DMS153 (cell line): Measurements from ENCODE around the gene TEAD1.

ENCODE experiments used
- DNase-seq: peaks from one replicate; lab custom pipeline; 2025; lab: John Stamatoyannopoulos, UW

The TEAD1 gene

DNA sequence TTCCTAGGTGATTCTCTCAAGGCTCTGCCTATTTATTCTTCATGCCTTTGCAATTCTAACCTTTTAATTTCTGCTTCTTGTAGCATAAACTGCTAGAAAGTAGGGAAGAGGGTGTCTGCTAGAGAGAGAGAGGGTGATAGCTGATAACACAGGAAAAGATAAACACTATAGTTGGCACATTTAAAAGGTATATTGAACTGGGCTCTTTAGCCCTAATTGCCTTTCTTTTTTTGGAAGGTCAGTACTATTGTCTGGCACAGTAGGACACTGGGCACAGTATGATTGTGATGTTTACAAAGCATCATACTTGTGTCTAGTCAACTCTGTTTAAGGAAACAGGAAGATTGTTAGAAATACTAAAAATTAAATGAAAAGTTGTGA lies 33.3 kb downstream of the TEAD1 start:
- DNase-seq, result no peak

DNA sequence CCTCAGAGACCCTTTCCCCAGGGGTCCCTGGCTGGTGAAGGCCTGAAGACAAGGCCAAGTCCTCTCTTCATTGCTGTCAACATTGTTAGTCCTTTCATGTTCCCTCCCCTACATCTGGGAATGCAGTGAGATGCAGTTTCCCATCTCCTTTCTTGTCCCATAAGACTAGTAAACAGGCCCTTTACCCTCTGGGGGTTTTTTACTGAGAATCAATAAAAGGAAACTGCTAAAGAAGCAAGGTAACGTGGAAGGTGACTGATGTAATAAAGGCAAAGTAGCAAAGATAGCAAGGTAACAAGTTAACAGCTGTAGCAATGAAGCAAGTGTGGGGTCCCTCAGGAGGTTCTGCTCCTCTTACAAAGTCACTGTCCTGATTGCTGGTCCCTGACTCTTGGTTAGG lies 37.3 kb downstream of the TEAD1 start:
- no peak for DNase-seq

GRCh38 chr11:12712132-12712531 lies 37.9 kb downstream of the TEAD1 start:
- no peak for DNase-seq

DNA sequence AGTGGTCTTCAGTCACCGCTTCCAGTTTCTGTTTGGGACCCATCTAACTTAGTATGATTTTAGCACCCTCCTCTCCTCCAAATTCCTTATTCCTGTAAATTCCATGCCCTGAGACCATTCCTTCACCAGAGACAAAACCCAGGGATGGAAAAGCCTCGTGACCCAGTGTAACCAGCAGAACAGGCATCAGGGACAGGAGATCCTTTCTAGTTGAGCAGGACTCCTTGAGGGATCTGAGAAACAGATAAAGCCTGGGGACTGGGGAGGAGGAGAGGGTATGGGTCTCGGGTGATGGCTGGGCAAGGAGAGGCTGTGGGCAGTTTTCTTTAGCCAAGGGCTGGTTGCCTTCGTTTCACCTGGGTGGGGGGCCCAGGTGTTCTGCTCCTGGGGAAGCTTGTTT lies 40.9 kb downstream of the TEAD1 start:
- DNase-seq, result no peak

- DNase-seq, result no peak
Observed at GRCh38 chr11:12715941-12716340, 41.7 kb downstream of the TEAD1 start.

- no peak for DNase-seq
Observed at GRCh38 chr11:12716816-12717215, 42.6 kb downstream of the TEAD1 start.

DNA sequence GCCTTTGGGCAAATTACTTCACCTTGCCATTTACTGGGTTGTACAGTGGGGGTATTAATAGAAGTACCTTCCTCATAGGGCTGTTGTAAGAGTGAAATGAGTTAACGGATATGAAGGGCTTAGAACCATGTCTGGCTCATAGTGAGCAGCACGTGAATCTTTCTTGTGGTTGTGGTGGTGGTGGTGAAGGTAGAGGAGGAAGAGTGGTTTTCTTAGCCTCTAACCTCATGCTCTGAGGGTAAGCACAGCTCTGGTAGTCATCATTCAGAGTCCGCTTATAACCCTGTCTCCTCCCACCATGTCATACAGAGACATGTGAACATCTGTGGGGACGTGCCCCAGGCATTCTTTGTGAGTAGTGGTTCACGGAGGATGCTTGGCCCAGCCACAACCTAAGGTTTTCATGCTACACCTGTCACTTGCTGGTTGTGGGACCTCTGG lies 43.6 kb downstream of the TEAD1 start:
- no peak for DNase-seq

DNA sequence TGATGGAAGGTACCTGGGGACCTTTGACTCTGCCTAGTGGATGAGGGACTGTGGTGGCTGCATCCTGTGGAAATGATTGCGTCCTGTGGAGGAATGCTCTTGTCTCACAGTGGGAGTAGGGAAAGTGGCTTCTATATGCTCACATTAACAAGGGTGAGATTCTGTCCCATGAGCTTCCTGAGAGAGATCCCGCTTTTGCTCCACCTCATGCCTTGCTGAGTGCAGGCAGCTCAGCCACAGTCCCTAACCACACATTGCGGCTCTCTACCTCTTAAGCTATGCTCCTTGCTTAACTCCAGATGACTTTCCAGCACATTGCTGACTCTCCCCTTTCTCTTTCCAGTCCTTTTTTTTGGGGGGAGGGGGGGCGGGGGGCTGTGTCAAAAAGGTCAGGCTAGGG lies 45.0 kb downstream of the TEAD1 start:
- DNase-seq, result no peak

DNA sequence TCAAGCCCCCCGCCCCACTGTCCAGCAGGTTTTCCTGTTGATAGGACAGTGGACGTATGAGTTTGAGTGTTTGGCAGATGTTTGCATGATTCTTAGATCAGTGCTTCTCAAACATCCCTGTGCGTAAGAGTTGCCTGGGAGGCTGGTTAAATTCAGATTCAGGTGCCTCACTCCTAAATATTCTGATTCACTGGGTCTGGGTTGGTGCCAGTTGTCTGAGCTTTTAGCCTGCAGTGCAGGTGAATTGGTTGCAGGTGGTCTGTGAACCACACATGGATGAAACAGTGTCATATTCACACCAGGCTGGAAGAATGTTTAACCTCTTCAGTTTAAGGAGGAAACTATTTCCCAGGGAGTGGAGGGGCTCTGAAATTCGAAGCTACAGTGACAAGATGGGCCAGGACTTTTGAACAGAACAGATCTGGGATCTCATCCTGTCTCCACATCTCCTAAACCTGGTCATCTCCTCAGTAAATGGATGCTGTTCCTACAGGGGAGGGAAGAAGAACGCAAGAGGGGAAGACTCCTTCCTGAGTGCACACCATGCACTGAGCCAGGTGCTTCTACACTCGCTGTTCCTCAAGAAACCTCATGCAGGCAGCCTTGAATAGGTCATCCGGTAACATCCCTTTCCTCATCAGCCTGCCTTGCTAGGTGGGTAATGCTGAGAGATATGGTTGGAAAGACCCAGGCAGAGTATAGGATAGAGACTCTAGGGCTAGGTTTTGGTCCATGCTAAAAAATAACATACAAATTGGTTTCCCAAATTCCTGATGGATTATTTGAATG lies 47.8 kb downstream of the TEAD1 start:
- DNase-seq, result no peak

DNA sequence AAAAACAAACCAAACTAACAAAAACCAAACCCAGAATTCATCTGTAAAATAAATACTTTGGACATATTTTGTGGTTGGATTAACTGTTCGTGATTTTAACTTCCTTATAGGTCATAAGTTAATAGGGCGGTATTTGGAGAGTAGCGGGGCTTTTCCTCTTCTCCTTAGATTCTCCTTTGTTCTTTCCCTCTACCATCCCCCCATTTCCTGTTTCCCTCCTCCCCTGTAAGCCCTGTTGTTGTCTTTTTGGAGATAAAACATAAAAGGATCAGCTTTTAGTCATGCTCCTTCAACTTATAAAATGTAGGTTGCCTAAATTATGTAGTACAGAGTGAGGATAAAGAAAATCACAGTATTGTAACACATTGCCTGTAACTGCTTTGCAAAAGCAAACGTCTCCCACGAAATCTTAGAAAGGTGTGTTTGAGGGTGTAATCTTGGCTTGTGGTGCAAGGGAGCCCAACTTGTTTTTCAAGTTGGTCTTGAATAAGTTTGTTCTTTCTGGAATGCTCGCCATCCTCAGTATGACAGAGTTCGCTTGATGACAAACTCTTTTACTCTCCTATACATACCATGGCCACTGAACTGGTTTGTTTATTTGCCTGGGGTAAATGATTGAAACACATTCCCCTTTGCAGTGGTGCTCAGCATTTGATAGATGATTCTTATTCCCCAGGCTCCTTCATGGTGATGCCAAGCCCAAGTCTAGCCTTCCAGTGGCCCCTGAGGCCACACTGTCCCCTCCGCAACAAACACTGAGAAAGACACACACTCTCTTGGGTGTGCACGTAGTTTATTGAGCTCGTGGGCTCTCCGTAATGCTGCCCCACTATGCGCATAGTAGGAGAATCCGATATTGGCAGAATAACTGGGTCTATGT lies 49.4 kb downstream of the TEAD1 start:
- DNase-seq, result peak; percentile 73

DNA sequence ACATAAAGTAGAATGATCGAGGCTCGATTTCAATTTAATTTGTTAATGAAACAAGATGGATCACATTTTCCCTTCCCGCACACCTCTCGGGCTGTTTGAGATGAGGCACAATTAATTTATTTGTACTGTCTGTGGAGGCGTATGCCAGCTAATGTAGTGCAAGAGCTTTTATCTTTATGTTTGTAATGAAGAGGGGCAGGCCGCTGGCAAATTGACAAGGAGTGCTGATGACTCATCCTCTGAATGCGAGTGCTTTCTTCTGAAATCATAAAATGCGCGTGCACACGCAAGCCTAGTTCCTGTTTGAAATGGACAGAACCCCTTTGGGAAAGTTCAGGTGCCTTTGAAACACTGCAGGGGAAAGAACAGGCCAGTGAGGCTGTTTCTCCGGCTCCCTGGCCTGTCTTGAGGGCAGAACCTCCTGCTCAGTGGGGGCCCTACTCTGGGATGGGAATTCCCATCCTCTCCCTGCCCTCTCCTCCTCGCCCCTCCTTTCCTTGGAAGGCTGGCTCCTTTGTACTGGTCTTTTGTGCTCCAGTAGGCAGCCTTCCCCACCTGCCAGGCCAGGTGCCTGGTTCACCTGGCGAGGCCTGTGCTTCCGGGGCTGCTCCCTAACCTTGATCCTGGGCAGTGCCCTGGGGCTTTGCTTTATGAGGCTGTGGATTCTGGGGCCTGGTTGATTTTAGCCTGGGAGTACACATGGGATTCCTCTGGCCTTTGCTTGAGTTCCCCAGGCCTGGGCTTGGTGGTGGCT lies 50.3 kb downstream of the TEAD1 start:
- DNase-seq, result peak; percentile 99

GRCh38 chr11:12725055-12725862 lies 51.0 kb downstream of the TEAD1 start:
- no peak for DNase-seq

DNA sequence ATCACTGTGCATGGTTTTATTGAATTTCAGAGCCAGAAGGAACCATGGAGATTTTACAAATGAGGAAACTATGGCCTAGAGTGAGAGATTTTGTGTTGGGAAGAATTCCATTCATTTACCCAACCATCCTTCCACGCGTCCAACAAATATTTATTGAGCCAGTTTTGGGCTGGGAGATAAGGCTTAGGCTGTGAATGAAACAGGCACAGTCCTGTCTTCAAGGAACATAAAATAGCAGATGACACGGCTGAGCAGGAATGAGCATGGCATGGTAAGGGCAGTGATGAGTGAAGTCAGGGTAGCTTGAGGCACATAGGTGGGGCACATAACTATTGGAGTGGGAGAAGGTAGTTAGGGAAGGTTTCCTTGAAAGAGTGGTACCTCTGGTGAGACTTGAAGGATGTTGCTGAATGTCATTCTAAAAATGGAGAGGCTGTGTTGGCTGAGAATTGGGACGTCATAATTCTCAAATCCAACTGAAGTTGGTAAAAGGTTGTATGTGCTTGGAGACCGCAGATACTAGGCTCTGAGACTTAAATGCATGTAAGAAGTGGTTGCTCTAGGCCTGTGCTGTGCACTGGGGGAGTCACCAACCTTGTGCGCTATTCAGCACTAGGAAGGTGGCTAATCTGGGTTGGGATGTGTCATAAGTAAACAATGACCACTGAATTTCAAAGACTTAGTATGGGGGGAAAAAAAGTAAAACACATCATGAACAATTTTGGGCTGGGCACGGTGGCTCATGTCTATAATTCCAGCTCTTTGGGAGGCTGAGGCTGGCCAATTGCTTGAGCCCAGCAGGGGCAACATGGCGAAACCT lies 51.9 kb downstream of the TEAD1 start:
- no peak for DNase-seq

DNA sequence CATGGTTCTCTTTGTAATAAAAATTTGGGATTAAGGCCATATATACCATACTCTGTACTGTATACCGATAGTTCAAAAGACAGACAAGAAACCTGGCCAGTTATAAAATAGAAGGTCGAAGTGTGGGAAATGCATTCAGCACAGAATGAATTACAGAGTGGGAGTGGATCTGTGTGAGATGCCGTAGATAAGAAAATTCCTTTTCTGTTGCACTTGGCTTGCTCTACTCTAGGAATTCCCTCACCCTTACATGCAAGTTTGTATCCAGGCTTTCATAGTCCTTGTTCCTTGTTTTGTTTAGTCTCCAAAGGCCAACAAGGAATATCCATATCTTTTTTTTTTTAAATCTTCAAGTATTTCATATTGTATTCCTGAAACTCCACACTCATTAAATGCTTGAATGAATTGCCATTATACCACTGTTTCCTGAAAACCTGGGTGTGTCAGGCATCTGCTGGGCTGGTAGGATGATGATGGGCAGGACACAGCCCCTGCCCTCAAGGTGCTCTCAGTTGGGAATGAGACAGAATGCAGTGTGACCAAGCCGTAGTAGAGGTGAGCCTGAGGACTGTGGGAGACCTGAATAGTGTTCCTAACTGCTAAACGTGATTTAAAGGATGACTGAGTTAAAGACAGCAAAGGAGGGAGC lies 53.5 kb downstream of the TEAD1 start:
- DNase-seq, result no peak

DNA sequence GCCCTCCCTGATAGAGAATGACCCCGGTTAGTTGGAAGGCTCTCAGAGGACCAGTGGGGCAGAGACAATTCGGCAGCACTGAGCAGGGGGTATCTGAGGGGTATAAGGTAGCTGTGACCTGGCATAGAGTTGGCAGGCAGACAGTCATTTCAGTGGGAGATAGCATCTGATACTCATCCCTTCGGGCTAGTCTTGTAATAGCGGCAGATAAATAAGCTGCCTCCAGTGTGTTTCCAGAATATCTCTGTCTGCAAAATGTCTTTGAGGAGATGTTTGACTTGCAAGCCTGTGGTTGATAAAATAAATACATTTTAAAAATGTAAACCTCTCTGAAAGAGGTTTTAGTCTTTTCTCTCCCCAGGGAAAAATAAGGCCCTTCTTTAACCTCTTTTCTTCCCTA lies 54.2 kb downstream of the TEAD1 start:
- no peak for DNase-seq

DNA sequence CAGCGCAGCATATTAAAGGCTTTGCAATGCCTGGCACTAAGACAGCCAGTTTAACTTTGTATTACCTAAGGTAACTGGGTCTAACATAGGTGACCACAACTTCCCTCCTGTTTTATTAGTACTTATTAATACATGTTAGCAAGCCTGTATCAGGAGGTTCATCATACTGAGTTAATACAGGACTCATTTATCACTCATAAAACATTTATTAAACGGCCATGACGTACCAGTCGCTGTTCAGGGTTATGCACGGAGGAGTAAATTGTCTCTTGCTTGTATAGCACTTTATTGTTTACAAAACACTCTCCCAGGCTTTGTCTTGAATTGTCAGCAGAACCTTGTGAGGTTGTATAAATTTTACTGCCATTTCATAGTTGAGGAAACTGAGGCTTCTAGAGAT lies 55.7 kb downstream of the TEAD1 start:
- DNase-seq, result no peak

GRCh38 chr11:12731841-12732336 lies 57.7 kb downstream of the TEAD1 start:
- no peak for DNase-seq

DNA sequence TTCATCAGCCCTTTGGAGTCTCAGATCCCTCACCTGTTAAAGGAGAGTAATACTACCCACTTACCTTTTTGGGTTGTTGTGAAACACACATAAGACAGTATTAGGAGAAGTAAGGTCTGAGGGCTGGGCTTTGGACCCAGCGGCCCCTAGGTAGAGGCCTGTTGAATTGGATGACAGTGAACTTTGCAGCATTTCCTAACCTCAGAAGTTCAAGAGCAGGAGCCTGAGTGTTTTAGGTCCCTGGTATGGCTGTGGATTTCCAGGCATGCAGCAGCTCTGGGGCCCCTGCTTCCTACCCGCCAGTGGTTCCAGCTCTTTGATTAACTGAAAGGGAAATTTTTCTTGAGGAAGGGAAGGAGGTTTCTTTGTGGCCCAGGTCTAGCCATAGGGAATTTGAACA lies 58.9 kb downstream of the TEAD1 start:
- no peak for DNase-seq

- no peak for DNase-seq
Observed at GRCh38 chr11:12734625-12735024, 60.4 kb downstream of the TEAD1 start.

- no peak for DNase-seq
Observed at GRCh38 chr11:12735262-12735661, 61.0 kb downstream of the TEAD1 start.
